GM20000 (cell line): ENCODE measurements around the gene RAD9B.
"Not testable (repeated sequence)": the region's sequence is repeated elsewhere in the genome, so short reads cannot be mapped to it uniquely, and the experiment has no call there.

Experiments used
- DNase-seq: peaks from one replicate; pipeline ENCODE4 v3.0.0; 2012; ENCODE audit warnings: low spot score
- CTCF ChIP-seq: IDR thresholded peaks from 2 replicates; pipeline ENCODE4 v1.5.1; 2012; ENCODE audit warnings: mild to moderate bottlenecking, control low read depth; ENCODE audit errors: extremely low read depth, missing control alignments

Gene RAD9B

GRCh38 chr12:110540048-110540447, 37.9 kb downstream of the RAD9B start:
- DNase-seq = no peak
- no peak for TF ChIP-seq CTCF

DNA sequence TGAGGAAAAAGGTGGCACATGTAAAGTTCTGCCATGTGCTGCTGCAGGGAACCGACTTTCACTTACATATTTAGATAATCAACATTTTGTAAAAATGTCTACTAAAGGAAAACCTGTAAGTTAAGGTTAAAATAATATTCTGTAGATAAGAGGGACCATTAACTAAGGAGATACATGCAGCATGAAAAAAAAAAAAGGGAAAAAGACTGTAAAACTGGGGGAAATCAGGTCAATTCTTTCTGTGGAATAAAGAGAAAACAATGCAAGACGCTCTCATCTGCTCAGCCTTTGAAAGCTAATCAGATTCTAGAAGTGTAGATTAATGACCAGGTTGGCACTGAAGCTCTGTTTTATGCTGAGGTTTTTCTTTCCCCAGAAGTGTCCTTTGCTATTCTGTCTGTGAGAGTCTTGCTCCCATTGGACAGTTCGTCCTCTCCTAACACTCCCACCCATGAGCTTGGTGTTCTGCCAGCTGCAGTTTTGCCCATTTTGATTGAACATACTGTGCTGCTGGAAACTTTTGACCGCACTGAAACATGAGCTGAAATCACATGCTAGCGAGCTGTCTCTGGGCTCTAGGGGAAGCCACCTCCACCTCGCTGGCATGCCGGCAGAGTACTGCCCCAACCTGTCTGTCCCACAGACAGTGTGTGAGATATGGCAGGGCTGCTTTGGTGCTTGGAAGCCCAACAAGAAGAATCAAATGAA, 41.3 kb downstream of the RAD9B start:
- no peak for DNase-seq

GRCh38 chr12:110543965-110544364, 41.8 kb downstream of the RAD9B start:
- TF ChIP-seq CTCF = no peak

More for the DNA sequence above, 41.3 kb downstream of the RAD9B start:
- no peak for TF ChIP-seq CTCF

DNA sequence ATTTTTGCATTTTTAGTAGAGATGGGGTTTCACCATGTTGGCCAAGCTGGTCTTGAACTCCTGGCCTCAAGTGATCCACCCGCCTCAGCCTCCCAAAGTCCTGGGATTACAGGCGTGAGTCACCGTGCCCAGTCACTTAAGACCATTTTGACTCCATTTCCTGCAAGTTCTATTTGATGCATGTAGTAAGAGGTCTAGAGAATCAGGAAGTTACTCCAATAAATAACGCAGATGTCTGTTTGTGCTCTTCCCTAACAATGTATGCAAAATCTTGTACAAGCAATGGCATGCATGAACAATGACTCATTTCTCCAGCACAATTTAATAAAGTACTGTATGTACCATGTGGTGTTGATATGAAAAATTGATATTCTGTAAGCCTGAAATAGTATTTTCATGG, 43.1 kb downstream of the RAD9B start:
- DNase-seq = not testable (repeated sequence)

More at GRCh38 chr12:110543965-110544364, 41.8 kb downstream of the RAD9B start:
- DNase-seq = no peak

DNA sequence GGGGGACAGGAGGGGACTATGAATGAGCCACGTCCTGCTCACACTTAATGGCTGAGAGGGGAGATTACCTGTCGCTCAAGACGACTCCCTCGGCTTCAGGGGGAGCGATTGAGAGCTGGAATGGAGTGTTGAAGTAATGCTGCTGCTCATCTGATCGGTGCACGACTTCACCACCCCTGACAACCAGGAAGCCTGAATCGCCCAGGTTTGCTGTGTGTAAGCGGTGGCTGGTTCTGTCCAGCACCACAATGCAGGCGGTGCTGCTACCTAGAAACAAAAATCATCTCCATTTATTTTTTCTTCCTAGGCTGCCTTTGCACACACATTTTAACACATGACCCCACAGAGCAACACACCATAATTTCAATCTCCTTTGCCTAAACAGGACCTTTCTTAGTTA, 43.7 kb downstream of the RAD9B start:
- TF ChIP-seq CTCF = no peak
- DNase-seq = no peak

- DNase-seq = no peak
- TF ChIP-seq CTCF = no peak
Measured at GRCh38 chr12:110546339-110546738, 44.2 kb downstream of the RAD9B start.

- DNase-seq = no peak
- no peak for TF ChIP-seq CTCF
Measured at GRCh38 chr12:110547090-110547489, 45.0 kb downstream of the RAD9B start.

GRCh38 chr12:110548678-110549077, 46.5 kb downstream of the RAD9B start:
- DNase-seq = no peak
- TF ChIP-seq CTCF = no peak
